Ovary (tissue), 9 donors: ENCODE measurements around the gene RNF212. TPM values are rescaled to one million over a fixed set of nuclear protein-coding genes. Genes with fewer than 3 reads are reported as not detected.
"Not testable (repeated sequence)": the region's sequence is repeated elsewhere in the genome, so short reads cannot be mapped to it uniquely, and the experiment has no call there.

ENCODE experiments used
- DNase-seq, 5 donors: peaks; one replicate each; pipeline ENCODE4 v3.0.0-alpha.2; 2019 to 2020
- H3K27ac ChIP-seq, 2 donors: fragments of 200-600 bp; one replicate each; pipeline versions ENCODE4 v1.5.1 to v1.8.0; 2019 to 2022
- H3K27me3 ChIP-seq: fragments of 200-600 bp; one replicate; pipeline ENCODE4 v1.8.0; 2022
- H3K36me3 ChIP-seq: fragments of 200-600 bp; sonication (generic); one replicate; pipeline ENCODE4 v1.5.1; 2019
- H3K4me1 ChIP-seq: one replicate; pipeline ENCODE4 v1.8.1; 2013; ENCODE audit warnings: mild to moderate bottlenecking, moderate library complexity; ENCODE audit not compliant: insufficient read depth
- H3K4me3 ChIP-seq: fragments of 200-600 bp; sonication (generic); one replicate; pipeline ENCODE4 v1.5.1; 2017
- H3K9me3 ChIP-seq, 2 donors: fragments of 200-600 bp in 1 of 2; sonication (generic) in 1 of 2; one replicate each; pipeline versions ENCODE4 v1.5.1 to v1.8.1; 2013 to 2019; ENCODE audit warnings: mild to moderate bottlenecking in 1 of 2, moderate library complexity in 1 of 2
- EP300 ChIP-seq: sonication (generic); formaldehyde crosslinking; IDR thresholded peaks from one replicate; pipeline ENCODE4 v1.6.1; 2017; ENCODE audit warnings: antibody characterized with exemption
- POLR2A ChIP-seq: fragments of 450-650 bp; IDR thresholded peaks from one replicate; pipeline ENCODE4 v1.6.1; 2017; ENCODE audit warnings: antibody characterized with exemption, mild to moderate bottlenecking, moderate library complexity
- WGBS, 3 donors: extraction: QIAGEN DNeasy Blood & Tissue Kit in 1 of 3; methylation state at CpG; one replicate each; pipeline versions ENCODE4 v1.1.5 to v1.1.7; 2013 to 2017; 5-methylcytosine and 5-hydroxymethylcytosine counted together
- intact Hi-C, 4 donors: fragments of 100-400 bp; cut with DNase I; formaldehyde crosslinking; loops; one replicate each; pipeline versions ENCODE4 v1.11.0 to v1.15.1; 2022 to 2023
- polyA plus RNA-seq, 2 donors: library from polyadenylated mRNA; stranded (reverse); fragments of 200-250 nt in 1 of 2; fragments of 350-450 nt in 1 of 2; fragmentation: Illumina TruSeq in 1 of 2; extraction: RNeasy Lipid Tissue Mini Kit (QIAGEN cat#74804) in 1 of 2; gene quantifications; one replicate each; pipeline ENCODE4 v1.2.3, GENCODE V29; 2013 to 2014
- total RNA-seq, 7 donors: library from RNA; depleted of rRNA in 2 of 7; stranded (reverse); fragments of >200 nt in 2 of 7; fragmentation: NEBNext Ultra II Directional in 3 of 7; extraction: Animal tissue kit (Norgen Biotek cat#: 25700) in 3 of 7; gene quantifications; one replicate each; pipeline versions ENCODE4 v1.1.0 to v1.2.4, GENCODE V29; 2016 to 2023
- TF ChIP-seq, protein P1 (sequence below), 3 donors: fragments of 450-650 bp in 2 of 3; fragments of 200-600 bp in 1 of 3; IDR thresholded peaks; one replicate each; pipeline versions ENCODE4 v1.5.1 to v1.8.0; 2016 to 2022; ENCODE audit warnings: antibody characterized with exemption in 3 of 3, mild to moderate bottlenecking in 1 of 3
- donor health status: DM: no; HTN: no; CAD: no; lungs with moderate emphysema.
- donor health status: DM: no; HTN: no; CAD: no.
- donor health status: Bipolar disorder and iron deficiency.
- donor health status: DM: yes; HTN: yes; CAD: no.
- donor health status: DM: no; HTN: no; CAD: no.
- donor health status: DM: yes; HTN: yes; CAD: no.

RNF212 gene
- total and polyA plus RNA-seq, 9 donors, result 6.2 to 31.0 (median 14.1) TPM

DNA sequence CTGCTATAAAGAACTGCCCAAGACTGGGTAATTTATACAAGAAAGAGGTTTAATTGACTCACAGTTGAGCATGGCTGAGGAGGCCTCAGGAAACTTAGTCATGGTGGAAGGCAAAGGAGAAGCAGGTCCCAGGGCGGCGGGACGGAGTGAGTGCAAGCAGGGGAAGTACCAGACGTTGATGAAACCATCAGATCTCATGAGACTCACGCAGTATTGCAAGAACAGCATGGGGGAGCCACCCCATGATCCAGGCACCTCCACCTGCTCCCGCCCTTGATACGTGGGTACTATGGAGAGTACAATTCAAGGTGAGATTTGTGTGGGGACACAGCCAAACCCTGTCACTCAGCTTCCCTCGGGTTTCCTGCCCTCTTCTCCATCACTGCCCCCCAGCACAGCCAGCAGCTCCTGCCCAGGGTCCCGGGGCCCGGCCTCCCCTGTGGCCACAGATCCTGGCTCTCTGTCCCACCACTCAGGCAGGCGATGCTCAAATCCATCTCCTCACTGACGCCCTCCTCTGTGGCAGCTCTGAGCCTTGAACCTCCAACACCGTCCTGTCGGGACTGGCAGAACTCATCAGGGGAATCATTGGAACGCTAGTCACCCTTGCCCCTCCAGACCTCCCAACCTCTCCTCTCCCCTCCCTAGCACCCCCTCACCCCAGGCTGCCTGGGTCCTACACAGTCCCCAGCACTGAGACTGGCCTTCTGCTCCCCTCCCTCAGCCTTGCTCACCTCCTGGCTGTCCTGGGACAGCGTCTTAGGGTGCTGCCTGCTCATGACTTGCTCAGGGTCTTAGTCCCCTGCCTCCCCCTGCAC, 64.4 kb downstream of the RNF212 start:
- peak; percentile 11 to 30 (median 15) for DNase-seq
- intact Hi-C loops, result no loop called here

DNA sequence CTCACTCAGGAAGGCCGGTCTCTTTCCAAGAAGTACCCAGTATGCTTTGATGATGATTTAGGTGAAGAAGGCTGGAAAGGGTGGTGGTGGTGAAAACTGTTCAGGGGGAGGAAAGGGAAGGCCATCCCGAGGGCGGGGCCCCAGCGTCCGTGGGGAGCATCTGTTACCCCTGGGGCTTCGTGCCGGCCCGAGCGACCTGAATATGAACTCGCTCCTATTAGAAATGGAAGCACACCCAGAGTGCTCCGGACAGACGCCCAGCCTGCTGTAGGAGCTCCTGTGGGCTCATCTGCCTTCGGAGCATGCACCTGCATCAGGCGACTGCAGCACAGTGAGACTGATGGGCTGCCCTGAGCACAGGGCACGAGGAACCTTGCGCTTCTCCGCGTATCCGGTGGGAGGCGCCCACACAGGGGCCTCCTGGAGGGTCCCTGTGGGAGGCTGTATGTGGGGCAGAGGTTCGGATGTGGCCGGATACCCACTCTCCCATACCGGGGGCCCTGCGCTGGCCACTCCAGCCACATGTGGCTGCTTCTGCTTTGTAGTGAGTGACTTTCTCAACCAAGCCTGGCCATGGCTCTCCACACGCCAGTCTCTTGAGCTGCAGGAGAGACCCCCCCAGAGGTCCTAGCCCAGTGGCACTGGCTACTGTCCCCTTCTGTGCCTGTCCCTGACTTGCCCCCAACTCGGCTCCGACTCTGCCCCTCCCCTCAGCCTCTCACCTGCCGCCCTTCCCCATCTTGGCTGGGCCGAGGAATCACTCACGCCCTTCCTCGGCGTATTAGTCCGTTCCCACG, 65.2 kb downstream of the RNF212 start:
- DNase-seq, result peak; percentile 12 to 46 (median 28)
- H3K9me3 ChIP-seq, result no peaks in the 10 kb centered on the region
- 71 to 78% (median 72%) methylated on average over 34 of the region's 34 CpGs for WGBS, 3 donors
- intact Hi-C loops, result no loop called here
- no peak overlapping the region for H3K27ac ChIP-seq
- H3K4me3 ChIP-seq, result no peak overlapping the region
- no peak for TF ChIP-seq EP300
- TF ChIP-seq, protein P1, sequence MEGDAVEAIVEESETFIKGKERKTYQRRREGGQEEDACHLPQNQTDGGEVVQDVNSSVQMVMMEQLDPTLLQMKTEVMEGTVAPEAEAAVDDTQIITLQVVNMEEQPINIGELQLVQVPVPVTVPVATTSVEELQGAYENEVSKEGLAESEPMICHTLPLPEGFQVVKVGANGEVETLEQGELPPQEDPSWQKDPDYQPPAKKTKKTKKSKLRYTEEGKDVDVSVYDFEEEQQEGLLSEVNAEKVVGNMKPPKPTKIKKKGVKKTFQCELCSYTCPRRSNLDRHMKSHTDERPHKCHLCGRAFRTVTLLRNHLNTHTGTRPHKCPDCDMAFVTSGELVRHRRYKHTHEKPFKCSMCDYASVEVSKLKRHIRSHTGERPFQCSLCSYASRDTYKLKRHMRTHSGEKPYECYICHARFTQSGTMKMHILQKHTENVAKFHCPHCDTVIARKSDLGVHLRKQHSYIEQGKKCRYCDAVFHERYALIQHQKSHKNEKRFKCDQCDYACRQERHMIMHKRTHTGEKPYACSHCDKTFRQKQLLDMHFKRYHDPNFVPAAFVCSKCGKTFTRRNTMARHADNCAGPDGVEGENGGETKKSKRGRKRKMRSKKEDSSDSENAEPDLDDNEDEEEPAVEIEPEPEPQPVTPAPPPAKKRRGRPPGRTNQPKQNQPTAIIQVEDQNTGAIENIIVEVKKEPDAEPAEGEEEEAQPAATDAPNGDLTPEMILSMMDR (IDR thresholded peaks at IDR 0.05), result no peak
- TF ChIP-seq POLR2A, result no peak
- no peaks in the 10 kb centered on the region for H3K27me3 ChIP-seq
- H3K36me3 ChIP-seq, result no peaks in the 10 kb centered on the region
- peaks cover 18% of the 10 kb centered on the region for H3K4me1 ChIP-seq

More for the DNA sequence above, 64.4 kb downstream of the RNF212 start:
- Histone ChIP-seq H3K27ac (no peak overlapping the region), H3K4me3 (no peak overlapping the region), H3K36me3 (no peaks in the 10 kb centered on the region), H3K27me3 (no peaks in the 10 kb centered on the region), H3K4me1 (peaks cover 12% of the 10 kb centered on the region), H3K9me3 (no peaks in the 10 kb centered on the region)
- 86 to 89% (median 88%) methylated on average over 16 of the region's 16 CpGs for WGBS, 3 donors
- TF ChIP-seq, protein P1 (IDR thresholded peaks at IDR 0.05), result no peak

DNA sequence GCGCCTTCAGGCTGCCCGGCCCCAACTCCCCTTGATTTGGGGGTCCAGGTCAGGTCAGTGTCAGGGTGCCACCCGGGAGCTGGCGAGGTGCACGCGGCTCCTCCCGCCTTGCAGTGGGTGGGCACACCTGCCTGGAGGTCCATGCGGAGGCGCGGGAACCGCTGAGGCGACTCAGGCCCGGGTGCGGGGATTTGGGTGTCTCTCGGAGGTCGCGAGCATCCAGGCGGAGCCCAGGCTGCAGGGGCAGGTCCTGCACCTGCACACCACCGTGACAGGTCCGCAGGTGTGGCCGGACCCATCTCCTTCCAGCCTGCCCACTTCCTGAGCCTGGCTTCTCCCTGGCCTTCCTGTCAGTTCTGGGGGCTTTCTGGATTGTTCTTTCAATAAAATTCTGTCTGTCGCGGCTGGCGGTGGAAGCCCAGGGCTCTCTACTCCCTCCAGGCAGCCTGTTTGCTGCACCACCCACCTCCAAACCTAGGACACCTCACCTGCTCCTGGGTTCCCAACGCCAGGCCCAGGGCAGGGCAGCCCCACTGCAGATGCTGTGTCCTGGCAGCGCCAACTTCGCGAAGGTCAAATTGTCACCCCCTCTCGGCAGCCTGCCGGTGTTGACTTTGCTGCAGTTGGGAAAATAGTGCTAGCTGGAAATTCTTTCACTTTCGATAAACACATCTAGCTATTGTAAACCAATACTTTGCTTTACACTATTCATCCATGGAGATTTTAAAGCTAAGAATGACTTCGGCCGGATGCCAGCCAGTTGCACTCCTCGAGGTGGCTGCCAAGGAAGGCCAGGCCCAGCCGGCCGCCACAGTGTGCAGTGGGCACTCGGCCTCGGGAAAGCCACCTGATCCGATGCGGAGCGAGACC, 66.0 kb downstream of the RNF212 start:
- intact Hi-C loops, result no loop called here
- TF ChIP-seq POLR2A (no peak), EP300 (no peak)
- TF ChIP-seq, protein P1 (IDR thresholded peaks at IDR 0.05), result no peak
- 29 to 52% (median 37%) methylated on average over 40 to 41 of the region's 41 CpGs for WGBS, 3 donors
- H3K27me3 ChIP-seq, result no peaks in the 10 kb centered on the region
- no peak overlapping the region for H3K27ac ChIP-seq
- H3K4me3 ChIP-seq, result peak overlapping the region; percentile 18
- peaks cover 16% of the 10 kb centered on the region for H3K4me1 ChIP-seq
- peak; percentile 30 to 60 (median 55) for DNase-seq
- H3K9me3 ChIP-seq, result no peaks in the 10 kb centered on the region
- no peaks in the 10 kb centered on the region for H3K36me3 ChIP-seq

DNA sequence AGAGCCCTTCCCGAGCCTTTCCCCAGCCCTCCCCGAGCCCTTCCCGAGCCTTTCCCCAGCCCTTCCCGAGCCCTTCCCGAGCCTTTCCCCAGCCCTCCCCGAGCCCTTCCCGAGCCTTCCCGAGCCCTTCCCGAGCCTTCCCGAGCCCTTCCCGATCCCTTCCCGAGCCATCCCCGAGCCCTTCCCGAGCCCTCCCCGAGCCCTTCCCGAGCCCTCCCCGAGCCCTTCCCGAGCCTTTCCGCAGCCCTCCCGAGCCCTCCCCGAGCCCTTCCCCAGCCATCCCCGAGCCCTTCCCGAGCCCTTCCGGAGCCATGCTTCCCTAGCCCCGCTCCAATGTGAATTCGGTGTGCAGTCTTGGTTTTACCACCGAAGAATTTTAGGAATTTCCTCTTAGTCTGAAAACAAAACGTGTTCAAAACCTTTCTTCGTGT, 66.8 kb downstream of the RNF212 start:
- H3K9me3 ChIP-seq, H3K27ac ChIP-seq, H3K27me3 ChIP-seq, intact Hi-C loops, H3K36me3 ChIP-seq: not testable (repeated sequence)
- Histone ChIP-seq H3K4me1 (peaks cover 19% of the 10 kb centered on the region), H3K4me3 (peak overlapping the region; percentile 18)
- 9 to 22% (median 18%) methylated on average over 29 of the region's 29 CpGs for WGBS, 3 donors
- peak; percentile 64 to 88 (median 83) for DNase-seq
